Upper lobe of right lung (tissue), 1 donor: ENCODE results near the gene FUS. TPM values are rescaled to one million over a fixed set of nuclear protein-coding genes. Genes with fewer than 3 reads are reported as not detected.
A peak's percentile ranks its signal among the peaks of the same experiment; 100 is the strongest.
"Not testable (repeated sequence)": the region's sequence is repeated elsewhere in the genome, so short reads cannot be mapped to it uniquely, and the experiment has no call there.

Experiments
- ATAC-seq: fragments of 200-7000 bp; cut with Tn5 transposase; one replicate; pipeline ENCODE4 v1.9.1; 2020; ENCODE audit warnings: mild to moderate bottlenecking, moderate library complexity
- DNase-seq: peaks from one replicate; pipeline ENCODE4 v3.0.0-alpha.2; 2020
- H3K27ac ChIP-seq: fragments of 200-600 bp; one replicate; pipeline ENCODE4 v1.8.0; 2022
- H3K27me3 ChIP-seq: fragments of 200-600 bp; one replicate; pipeline ENCODE4 v1.8.0; 2022; ENCODE audit warnings: mild to moderate bottlenecking
- H3K36me3 ChIP-seq: fragments of 200-600 bp; one replicate; pipeline ENCODE4 v1.8.0; 2022
- H3K4me1 ChIP-seq: fragments of 200-600 bp; one replicate; pipeline ENCODE4 v1.8.0; 2022
- H3K4me3 ChIP-seq: fragments of 200-600 bp; one replicate; pipeline ENCODE4 v1.8.0; 2022; ENCODE audit warnings: mild to moderate bottlenecking
- H3K9me3 ChIP-seq: fragments of 200-600 bp; one replicate; pipeline ENCODE4 v1.8.0; 2022
- CTCF ChIP-seq: fragments of 200-600 bp; IDR thresholded peaks from one replicate; pipeline ENCODE4 v1.8.0; 2022; ENCODE audit warnings: antibody characterized with exemption
- intact Hi-C: fragments of 100-400 bp; cut with DNase I; formaldehyde crosslinking; loops from one replicate; pipeline ENCODE4 v1.11.0; 2022
- total RNA-seq: library from RNA; stranded (reverse); fragmentation: NEBNext Ultra II Directional; extraction: Animal tissue kit (Norgen Biotek cat#: 25700); gene quantifications from one replicate; pipeline ENCODE4 v1.2.1, GENCODE V29; 2021
- donor health status: DM: no; HTN: yes; CAD: no; lungs with severe emphysema.

The FUS gene
- total RNA-seq, 1 donor from 2014 or later: 175 TPM

- Histone ChIP-seq H3K27me3 (no peaks in the 10 kb centered on the region), H3K4me3 (peak overlapping the region; percentile 56), H3K9me3 (no peaks in the 10 kb centered on the region), H3K27ac (peak overlapping the region; percentile 82), H3K36me3 (no peaks in the 10 kb centered on the region), H3K4me1 (peaks cover 18% of the 10 kb centered on the region)
- peak; percentile 90 for TF ChIP-seq CTCF
- peak; percentile 94 for ATAC-seq
- intact Hi-C loops: no loop called here
- peak; percentile 100 for DNase-seq
Observed at GRCh38 chr16:31142109-31143010, 37.6 kb upstream of the FUS start.

- peak overlapping the region; percentile 82 for H3K27ac ChIP-seq
- intact Hi-C loops: no loop called here
- peaks cover 4% of the 10 kb centered on the region for H3K27me3 ChIP-seq
- no peaks in the 10 kb centered on the region for H3K9me3 ChIP-seq
- H3K4me1 ChIP-seq: peaks cover 18% of the 10 kb centered on the region
- ATAC-seq (no peak), DNase-seq (no peak)
- TF ChIP-seq CTCF: no peak
- no peaks in the 10 kb centered on the region for H3K36me3 ChIP-seq
- H3K4me3 ChIP-seq: peak overlapping the region; percentile 56
Observed at GRCh38 chr16:31143011-31143693, 36.8 kb upstream of the FUS start.

- Histone ChIP-seq H3K36me3 (no peaks in the 10 kb centered on the region), H3K27ac (no peak overlapping the region), H3K27me3 (peaks cover 8% of the 10 kb centered on the region), H3K9me3 (no peaks in the 10 kb centered on the region), H3K4me3 (no peak overlapping the region), H3K4me1 (peaks cover 18% of the 10 kb centered on the region)
- intact Hi-C loops: no loop called here
- DNase-seq: no peak
- no peak for TF ChIP-seq CTCF
- ATAC-seq: no peak
Observed at GRCh38 chr16:31143694-31144148, 36.2 kb upstream of the FUS start.

GRCh38 chr16:31144418-31144817 is 35.5 kb upstream of the FUS start:
- H3K9me3 ChIP-seq, ATAC-seq, H3K4me3 ChIP-seq, H3K27me3 ChIP-seq, DNase-seq, H3K27ac ChIP-seq, H3K36me3 ChIP-seq, intact Hi-C loops: not testable (repeated sequence)
- H3K4me1 ChIP-seq: peaks cover 12% of the 10 kb centered on the region

GRCh38 chr16:31145398-31145990 is 34.4 kb upstream of the FUS start:
- no peaks in the 10 kb centered on the region for H3K36me3 ChIP-seq
- ATAC-seq (no peak), DNase-seq (no peak)
- intact Hi-C loops: no loop called here
- H3K9me3 ChIP-seq: no peaks in the 10 kb centered on the region
- peaks cover 8% of the 10 kb centered on the region for H3K27me3 ChIP-seq
- no peak overlapping the region for H3K27ac ChIP-seq
- H3K4me3 ChIP-seq: no peak overlapping the region
- peaks cover 12% of the 10 kb centered on the region for H3K4me1 ChIP-seq
- TF ChIP-seq CTCF: no peak

GRCh38 chr16:31147574-31147973 is 32.4 kb upstream of the FUS start:
- Histone ChIP-seq H3K36me3 (no peaks in the 10 kb centered on the region), H3K27me3 (peaks cover 8% of the 10 kb centered on the region), H3K27ac (no peak overlapping the region), H3K9me3 (no peaks in the 10 kb centered on the region), H3K4me3 (no peak overlapping the region), H3K4me1 (no peaks in the 10 kb centered on the region)
- ATAC-seq (no peak), DNase-seq (no peak)
- no peak for TF ChIP-seq CTCF
- intact Hi-C loops: no loop called here
